Measurements from ENCODE around the gene THADA.

The THADA gene

GRCh38 chr2:43314299-43314927 is 281.4 kb downstream of the THADA start:
- FAIRE-seq (no peak), DNase-seq (ENCODE audit: insufficient read length, low spot score) (no peak)

GRCh38 chr2:43313642-43314017 is 282.2 kb downstream of the THADA start:
- DNase-seq (ENCODE audit: insufficient read length, low spot score), result no peak
- TF ChIP-seq CTCF (IDR thresholded peaks at IDR 0.05; ENCODE audit: insufficient read depth, missing control alignments), result no peak
- no peak for FAIRE-seq

More at GRCh38 chr2:43314299-43314927, 281.4 kb downstream of the THADA start:
- no peak for TF ChIP-seq CTCF (IDR thresholded peaks at IDR 0.05; ENCODE audit: insufficient read depth, missing control alignments)

GRCh38 chr2:43312755-43313641 is 282.8 kb downstream of the THADA start:
- no peak for TF ChIP-seq CTCF (IDR thresholded peaks at IDR 0.05; ENCODE audit: insufficient read depth, missing control alignments)
- DNase-seq (ENCODE audit: insufficient read length, low spot score) (no peak), FAIRE-seq (no peak)

GRCh38 chr2:43311276-43311675 is 284.6 kb downstream of the THADA start:
- FAIRE-seq (no peak), DNase-seq (ENCODE audit: insufficient read length, low spot score) (no peak)
- no peak for TF ChIP-seq CTCF (IDR thresholded peaks at IDR 0.05; ENCODE audit: insufficient read depth, missing control alignments)

- no peak for TF ChIP-seq CTCF (IDR thresholded peaks at IDR 0.05; ENCODE audit: insufficient read depth, missing control alignments)
- DNase-seq (ENCODE audit: insufficient read length, low spot score) (no peak), FAIRE-seq (no peak)
These were observed 285.9 kb downstream of the THADA start for GRCh38 chr2:43309935-43310334.

- DNase-seq (ENCODE audit: insufficient read length, low spot score) (no peak), FAIRE-seq (no peak)
- TF ChIP-seq CTCF (IDR thresholded peaks at IDR 0.05; ENCODE audit: insufficient read depth, missing control alignments), result no peak
These were observed 287.9 kb downstream of the THADA start for GRCh38 chr2:43307973-43308372.

GRCh38 chr2:43307046-43307445 is 288.8 kb downstream of the THADA start:
- no peak for FAIRE-seq
- no peak for TF ChIP-seq CTCF (IDR thresholded peaks at IDR 0.05; ENCODE audit: insufficient read depth, missing control alignments)

More at GRCh38 chr2:43307046-43307445, 288.8 kb downstream of the THADA start:
- no peak for DNase-seq (ENCODE audit: insufficient read length, low spot score)

Measured in D721Med (cell line).